Activated naive CD4-positive, alpha-beta T cell treated with anti-CD3 and anti-CD28 coated beads, Interleukin-2, amount 50 U/mL, for 72 hours (primary cell): ENCODE data around the gene HECTD4. TPM values are rescaled to one million over a fixed set of nuclear protein-coding genes. Genes with fewer than 3 reads are reported as not detected.
"Not testable (repeated sequence)": the region's sequence is repeated elsewhere in the genome, so short reads cannot be mapped to it uniquely, and the experiment has no call there.

ENCODE experiments used
- ATAC-seq, 2 donors: fragments of 150-1000 bp; cut with Tn5 transposase; 2 replicates each; pipeline ENCODE4 v1.10.0; 2021; ENCODE audit warnings: mild to moderate bottlenecking in 2 of 2, moderate library complexity in 2 of 2
- DNase-seq, 2 donors: peaks; one replicate each; pipeline ENCODE4 v3.0.0; 2021 to 2022; ENCODE audit warnings: low spot score in 2 of 2
- H3K27ac Mint-ChIP-seq, 2 donors: one replicate each; pipeline ENCODE4 v1.8.0; 2022; ENCODE audit warnings: mild to moderate bottlenecking in 2 of 2, mixed read lengths in 2 of 2
- H3K36me3 Mint-ChIP-seq, 2 donors: one replicate each; pipeline ENCODE4 v1.8.0; 2022; ENCODE audit warnings: mixed read lengths in 2 of 2
- H3K9me3 Mint-ChIP-seq, 2 donors: one replicate each; pipeline ENCODE4 v1.8.0; 2022; ENCODE audit warnings: mixed read lengths in 2 of 2
- total RNA-seq, 2 donors: library from RNA; stranded (reverse); gene quantifications; one replicate each; pipeline ENCODE4 v1.2.3, GENCODE V29; 2022

The HECTD4 gene, protein sequence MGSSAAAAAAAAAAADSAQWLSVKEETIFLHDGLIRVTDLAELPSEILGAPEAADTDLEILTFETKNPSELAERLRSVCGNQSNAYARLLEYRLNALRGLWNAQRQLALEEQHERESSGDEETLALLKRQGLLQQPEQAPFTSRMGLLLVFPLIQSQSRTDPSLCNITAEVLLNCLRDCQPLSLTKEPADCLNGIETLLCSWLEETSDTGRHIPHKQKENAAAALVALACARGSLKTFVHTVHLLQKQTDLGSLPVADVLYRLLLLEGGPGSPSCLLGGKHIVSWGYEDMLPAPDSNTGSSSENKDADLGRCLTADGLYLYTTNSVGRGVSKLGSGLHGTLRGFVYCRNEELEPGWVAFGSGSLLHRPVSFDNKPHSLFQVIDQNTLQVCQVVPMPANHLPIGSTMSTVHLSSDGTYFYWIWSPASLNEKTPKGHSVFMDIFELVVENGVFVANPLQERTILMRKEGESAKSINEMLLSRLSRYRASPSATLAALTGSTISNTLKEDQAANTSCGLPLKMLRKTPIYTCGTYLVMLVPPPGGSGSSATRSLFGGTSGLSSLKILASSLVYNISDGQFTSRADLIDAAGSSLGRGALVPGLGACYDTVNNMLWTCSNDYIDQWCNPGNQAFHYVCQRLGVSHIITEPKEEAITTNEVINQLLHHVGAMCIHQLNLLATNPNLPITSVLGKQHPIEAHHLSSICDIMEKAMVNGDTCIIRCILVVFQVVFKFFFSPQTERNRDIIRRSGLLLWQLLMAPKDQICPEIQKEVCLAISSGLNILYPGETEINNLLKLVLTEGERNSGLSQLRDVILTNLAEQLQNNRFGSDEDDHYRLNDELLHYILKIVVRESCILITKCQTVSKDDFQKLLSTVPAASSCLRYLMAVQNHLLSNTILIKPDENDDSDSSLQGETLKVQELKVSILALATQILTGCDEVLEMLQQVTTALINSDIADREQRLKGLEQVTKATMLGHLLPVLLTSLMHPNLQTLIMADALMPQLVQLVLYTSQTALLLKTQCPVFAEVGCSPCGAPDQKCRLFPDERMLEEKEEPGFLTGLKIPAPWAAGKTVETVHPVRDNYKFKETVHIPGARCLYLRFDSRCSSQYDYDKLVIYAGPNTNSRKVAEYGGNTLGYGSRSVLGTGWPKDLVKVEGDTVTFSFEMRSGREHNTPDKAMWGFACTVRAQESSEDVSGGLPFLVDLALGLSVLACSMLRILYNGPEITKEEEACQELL (N-terminal part only)
- total RNA-seq = 10 to 100 TPM; 26.7 to 31.0 TPM

DNA sequence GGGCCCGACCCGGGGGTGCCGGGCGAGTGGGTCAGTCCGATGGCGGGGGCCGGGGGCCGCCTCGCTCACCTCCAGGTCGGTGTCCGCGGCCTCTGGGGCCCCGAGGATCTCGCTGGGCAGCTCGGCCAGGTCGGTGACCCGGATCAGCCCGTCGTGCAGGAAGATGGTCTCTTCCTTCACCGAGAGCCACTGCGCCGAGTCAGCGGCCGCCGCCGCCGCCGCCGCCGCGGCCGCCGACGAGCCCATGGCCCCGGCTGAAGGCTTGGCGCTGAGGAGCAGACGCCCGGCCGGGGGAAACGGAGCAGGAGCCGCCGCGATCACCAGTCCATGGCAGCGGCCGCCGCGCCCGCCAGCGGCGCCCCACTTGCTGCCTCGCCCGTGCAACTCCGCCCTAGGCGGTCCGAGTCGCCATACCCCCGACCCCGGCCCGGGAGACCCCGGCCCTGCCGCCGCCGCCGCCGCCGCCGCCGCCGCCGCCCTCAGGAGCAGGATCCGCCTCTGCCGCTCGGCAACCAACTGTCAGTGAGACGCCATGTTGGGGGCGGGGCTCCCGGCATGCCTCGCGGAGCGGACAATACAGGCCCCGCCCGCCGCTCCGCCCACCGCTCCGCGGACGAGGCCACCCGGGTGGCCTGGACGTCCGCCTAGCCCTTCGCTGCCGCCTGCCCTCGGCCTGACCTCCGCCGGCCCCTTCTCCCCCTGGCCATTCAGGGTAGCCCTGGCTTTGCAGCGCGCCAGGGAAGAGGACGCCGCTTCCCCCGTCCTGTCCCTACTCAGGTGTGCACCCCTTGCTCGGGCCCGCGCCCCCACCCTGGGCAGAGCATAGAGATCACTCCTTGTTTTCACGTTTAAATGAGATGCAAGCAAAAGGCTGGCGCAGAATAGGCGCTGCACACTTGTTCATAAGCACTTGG, at the start of gene HECTD4:
TSS of gene HECTD4 (minus strand) at position 549 of the 914 bp plus-strand sequence. CDS start at position 246, 303 bp downstream.
- H3K9me3 Mint-ChIP-seq = no peaks in the 10 kb centered on the region
- H3K27ac Mint-ChIP-seq = peak within 1 kb of the TSS; percentile 89 to 99
- peak; percentile 95 to 98 for ATAC-seq
- peaks cover 9 to 12% of the 10 kb centered on the region in 2 donors for H3K36me3 Mint-ChIP-seq
- DNase-seq = peak; percentile 91 to 96

DNA sequence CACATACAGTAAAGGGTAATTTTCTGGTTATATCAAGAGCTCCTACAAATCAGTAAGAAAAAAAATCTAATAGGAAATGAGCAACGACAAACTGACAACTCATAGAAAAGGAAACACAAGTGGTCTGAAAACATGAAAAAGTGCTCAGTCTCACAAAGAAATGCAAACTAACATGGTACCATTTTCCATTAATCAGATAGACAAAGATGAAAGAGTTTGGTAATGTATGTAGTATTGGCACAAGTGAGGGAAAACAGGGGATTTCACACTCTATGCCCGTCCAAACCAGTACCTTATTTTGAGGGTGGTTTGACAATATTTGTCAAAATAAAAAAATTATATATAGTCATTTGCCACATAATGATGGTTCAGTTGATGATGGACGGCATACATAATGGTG, 49.7 kb upstream of the HECTD4 start:
- H3K9me3 Mint-ChIP-seq = no peaks in the 10 kb centered on the region
- ATAC-seq = peak; percentile 59 to 74
- H3K36me3 Mint-ChIP-seq = peaks cover 6 to 10% of the 10 kb centered on the region in 2 donors

DNA sequence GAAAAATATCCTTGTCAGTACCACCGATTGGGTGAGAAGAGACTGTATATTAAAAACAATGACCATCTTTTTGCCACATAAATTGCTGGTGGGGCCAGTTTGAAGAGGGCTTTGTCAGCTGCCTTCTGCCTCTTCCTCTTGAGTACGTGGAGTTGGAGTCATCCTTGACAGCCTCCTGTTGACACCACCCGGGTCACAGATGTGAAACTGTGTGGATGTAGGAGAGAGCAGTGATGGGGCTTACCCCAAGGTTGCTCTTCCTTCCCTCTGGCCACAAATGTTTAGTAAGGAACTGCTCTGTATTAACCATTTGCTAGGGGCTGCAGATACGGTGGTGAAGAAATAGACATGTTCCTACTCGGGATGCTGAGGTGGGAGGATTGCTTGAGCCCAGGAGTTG, 48.7 kb upstream of the HECTD4 start:
- Mint-ChIP-seq H3K36me3 (peaks cover 6 to 10% of the 10 kb centered on the region in 2 donors), H3K9me3 (no peaks in the 10 kb centered on the region), H3K27ac (peak overlapping the region; percentile 45 to 86)
- peak; percentile 65 to 93 for ATAC-seq
- no peak for DNase-seq

More for the DNA sequence above, 49.7 kb upstream of the HECTD4 start:
- H3K27ac Mint-ChIP-seq = peak overlapping the region; percentile 45 to 86
- no peak for DNase-seq

DNA sequence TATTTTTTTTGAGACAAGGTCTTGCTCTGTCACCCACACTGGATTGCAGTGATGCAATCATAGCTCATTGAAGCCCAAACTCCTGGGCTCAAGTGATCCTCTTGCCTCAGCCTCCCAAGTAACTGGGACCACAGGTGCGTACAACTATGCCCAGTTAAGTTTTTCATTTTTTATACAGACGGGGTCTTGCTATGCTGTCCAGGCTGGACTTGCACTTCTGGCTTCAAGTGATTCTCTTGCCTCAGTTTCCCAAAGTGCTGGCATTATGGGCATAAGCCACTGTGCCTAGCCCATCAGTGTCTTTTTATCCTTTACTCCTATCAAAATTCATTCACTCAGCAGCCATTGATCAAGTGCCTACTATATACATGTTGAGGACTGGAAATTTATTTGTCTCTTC, 45.5 kb upstream of the HECTD4 start:
- no peak for ATAC-seq

DNA sequence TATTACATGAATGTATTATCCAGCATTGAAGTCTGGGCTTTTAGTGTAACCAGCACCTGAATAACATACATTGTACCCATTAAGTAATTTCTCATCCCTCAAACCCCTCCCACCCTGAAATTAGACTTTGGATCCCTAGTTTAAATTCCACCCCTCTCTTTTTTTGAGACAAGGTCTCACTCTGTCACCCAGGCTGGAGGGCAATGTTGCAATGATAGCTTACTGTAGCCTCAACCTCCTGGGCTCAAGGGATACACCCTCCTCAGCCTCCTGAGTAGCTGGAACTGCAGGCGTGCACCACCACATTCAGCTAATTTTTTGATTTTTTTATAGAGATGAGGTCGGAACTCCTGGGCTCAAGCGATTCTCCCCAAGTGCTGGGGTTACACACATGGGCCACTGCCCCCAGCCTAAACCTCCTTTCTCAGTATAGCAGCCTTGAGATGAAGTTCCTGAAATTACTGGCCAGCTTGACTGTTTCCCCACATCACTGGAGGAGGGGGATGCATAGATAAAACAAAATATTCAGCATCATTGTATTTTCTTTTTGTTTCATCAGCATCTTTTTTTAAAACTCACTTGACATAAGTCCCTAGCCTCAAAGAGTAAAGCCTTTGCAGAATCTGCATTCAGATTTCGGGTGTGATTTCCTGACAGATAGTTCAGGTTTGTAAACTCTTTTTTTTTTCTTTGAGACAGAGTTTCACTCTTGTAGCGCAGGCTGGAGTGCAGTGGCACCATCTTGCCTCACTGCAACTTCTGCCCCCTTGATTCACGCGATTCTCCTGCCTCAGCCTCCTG, 43.6 kb upstream of the HECTD4 start:
- Mint-ChIP-seq H3K36me3 (peaks cover 0 to 5% of the 10 kb centered on the region in 2 donors), H3K27ac (peak overlapping the region in 1 of 2 donors; percentile 32), H3K9me3 (no peaks in the 10 kb centered on the region)
- no peak for ATAC-seq
- DNase-seq = no peak

More for the DNA sequence above, 45.5 kb upstream of the HECTD4 start:
- no peak for DNase-seq
- H3K9me3 Mint-ChIP-seq = no peaks in the 10 kb centered on the region
- peaks cover 6 to 10% of the 10 kb centered on the region in 2 donors for H3K36me3 Mint-ChIP-seq
- no peak overlapping the region for H3K27ac Mint-ChIP-seq

DNA sequence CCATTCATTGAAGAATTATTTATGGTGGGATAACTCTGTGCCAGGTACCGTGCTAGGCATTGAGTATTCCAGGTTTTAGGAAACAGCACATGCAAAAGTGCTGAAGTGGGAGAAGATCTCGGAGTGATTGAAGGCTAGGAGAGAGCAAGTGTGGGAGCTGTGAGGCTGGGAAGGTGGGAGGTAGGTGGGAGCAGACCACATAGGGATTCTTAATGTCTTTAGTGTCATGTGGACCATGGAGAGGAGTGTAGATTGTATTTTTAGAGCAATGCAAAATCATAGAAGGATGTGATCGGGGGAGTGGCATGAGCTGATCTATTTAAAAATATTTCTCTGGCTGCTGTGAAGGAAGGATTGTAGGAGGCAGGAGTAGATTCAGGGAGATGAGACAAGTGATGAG, 41.9 kb upstream of the HECTD4 start:
- H3K36me3 Mint-ChIP-seq = peaks cover 6 to 12% of the 10 kb centered on the region in 2 donors
- H3K9me3 Mint-ChIP-seq = no peaks in the 10 kb centered on the region
- ATAC-seq = no peak
- peak overlapping the region in 1 of 2 donors; percentile 4 for H3K27ac Mint-ChIP-seq
- DNase-seq = no peak

DNA sequence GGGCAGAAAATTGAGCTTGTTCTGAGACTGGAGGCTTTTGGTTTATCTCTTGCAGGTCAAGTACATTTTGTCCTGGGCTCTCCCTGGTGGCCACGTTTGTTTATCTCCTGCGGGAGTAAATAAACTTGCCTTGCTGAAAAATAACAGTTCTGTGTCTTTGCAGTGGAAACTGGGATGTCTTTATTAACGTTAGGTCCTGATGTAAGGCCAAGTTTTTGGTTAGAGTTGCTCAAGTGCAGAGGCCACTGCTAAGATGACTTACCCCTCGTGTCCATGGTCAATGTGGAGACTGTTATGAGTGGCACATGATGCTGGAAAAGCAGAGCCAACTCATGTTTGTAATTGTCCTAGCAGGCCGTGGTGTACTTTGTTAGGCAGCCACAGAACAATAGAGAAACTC, 40.3 kb upstream of the HECTD4 start:
- H3K36me3 Mint-ChIP-seq = peaks cover 12 to 19% of the 10 kb centered on the region in 2 donors
- ATAC-seq = no peak
- no peaks in the 10 kb centered on the region for H3K9me3 Mint-ChIP-seq
- H3K27ac Mint-ChIP-seq = peak overlapping the region in 1 of 2 donors; percentile 26
- no peak for DNase-seq

DNA sequence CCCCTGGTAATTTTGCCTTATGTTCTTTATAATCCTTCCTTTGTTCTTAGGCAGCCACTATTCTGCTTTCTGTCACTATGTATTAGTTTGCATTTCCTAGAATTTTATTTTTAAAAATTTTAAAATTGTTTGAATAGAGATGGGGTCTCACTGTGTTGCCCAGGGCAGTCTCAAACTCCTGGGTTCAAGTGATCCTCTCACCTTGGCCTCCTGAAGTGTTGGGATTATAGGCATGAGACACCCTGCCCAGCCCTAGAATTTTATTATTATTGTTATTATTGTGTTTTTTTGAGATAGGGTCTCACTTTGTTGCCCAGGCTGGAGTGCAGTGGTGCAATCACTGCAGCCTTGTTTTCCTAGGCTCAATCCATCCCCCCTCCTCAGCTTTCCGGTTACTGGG, 39.1 kb upstream of the HECTD4 start:
- ATAC-seq (no peak), DNase-seq (no peak)
- H3K36me3 Mint-ChIP-seq = peaks cover 12 to 19% of the 10 kb centered on the region in 2 donors
- H3K27ac Mint-ChIP-seq = no peak overlapping the region
- H3K9me3 Mint-ChIP-seq = no peaks in the 10 kb centered on the region

DNA sequence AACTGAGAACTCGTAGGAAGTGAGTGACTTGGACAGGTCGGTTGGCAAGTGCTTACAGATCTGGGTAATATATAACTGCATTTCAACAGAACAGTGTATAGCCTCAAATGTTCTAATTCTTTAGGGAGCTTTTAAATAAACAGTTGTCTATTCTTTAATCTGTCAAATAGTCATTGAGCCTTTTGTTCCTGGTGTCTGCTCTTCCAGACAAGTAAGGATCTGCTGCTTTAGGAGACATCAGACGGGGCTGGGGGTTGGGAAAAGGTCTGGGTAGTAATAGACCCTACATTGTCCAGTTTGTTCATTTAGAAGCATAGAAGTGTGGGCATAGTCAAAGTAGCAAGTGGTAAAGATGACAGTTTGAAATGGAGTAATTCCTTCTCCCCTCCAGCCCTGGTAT, 38.5 kb upstream of the HECTD4 start:
- ATAC-seq (no peak), DNase-seq (no peak)
- H3K36me3 Mint-ChIP-seq = peaks cover 12 to 19% of the 10 kb centered on the region in 2 donors
- H3K9me3 Mint-ChIP-seq = no peaks in the 10 kb centered on the region
- peak overlapping the region in 1 of 2 donors; percentile 99 for H3K27ac Mint-ChIP-seq

DNA sequence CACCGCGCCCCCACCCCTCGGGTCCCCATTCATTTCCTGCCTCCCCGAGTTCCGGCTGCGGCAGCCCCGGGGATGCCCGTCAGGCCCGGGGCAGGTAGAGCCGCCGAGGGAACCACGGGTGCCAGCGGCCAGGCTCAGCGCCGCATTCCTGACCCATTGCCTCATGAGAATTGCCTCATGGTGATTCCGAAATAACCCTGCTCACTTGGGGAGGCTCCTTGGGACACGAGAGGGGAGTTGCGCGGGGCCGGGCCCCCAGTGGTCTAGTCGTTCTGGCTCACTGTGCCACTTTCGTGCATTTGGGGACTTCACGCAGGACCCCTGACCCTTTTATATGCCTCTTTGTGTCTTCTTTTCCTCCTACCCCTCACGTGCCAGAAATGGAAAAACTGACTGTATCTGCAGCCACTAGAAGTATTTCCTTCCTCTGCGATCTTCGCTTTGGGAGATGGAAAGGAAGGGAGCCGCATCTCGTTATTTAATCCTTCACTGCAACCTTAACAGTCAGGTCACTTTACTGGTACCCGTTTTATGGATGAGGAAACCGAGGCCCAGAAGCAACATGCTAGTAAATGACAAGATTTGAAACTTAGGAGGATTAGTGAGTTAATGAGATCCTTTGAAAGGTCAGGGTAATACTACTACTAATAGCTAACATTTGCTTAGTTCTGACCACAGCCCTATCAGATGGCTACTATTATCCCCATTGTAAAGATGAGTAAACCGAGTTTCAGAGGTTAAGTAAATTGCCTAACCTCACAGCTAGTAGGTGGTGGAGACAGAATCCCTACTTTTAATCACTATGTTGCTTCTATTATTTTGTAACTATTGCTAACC, 37.3 kb upstream of the HECTD4 start:
- ATAC-seq (peak in 1 of 2 donors; percentile 47), DNase-seq (no peak)
- Mint-ChIP-seq H3K36me3 (peaks cover 12 to 19% of the 10 kb centered on the region in 2 donors), H3K9me3 (no peaks in the 10 kb centered on the region), H3K27ac (peak overlapping the region; percentile 99)

DNA sequence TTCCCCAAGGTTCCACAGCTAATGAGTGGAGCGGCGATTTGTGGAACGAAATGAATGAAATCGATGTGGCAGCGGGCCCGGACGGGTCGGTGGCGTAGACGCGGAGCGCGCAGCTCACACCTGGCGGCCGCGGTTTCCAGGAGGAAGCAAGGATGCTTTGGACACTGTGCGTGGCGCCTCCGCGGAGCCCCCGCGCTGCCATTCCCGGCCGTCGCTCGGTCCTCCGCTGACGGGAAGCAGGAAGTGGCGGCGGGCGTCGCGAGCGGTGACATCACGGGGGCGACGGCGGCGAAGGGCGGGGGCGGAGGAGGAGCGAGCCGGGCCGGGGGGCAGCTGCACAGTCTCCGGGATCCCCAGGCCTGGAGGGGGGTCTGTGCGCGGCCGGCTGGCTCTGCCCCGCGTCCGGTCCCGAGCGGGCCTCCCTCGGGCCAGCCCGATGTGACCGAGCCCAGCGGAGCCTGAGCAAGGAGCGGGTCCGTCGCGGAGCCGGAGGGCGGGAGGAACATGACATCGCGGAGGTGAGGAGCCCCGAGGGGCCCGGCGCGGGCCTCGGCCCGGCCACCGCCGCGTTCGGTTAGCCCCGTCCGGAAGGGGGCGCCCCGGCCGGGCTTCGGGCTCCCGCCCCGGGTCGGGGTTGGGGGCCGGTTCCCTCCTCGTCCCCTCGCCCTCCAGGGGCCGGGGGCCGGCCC, 36.5 kb upstream of the HECTD4 start, which contains the start of gene PTPN11:
TSS of gene PTPN11 (plus strand) at position 340 of the 689 bp plus-strand sequence. CDS start at position 505, 165 bp downstream.
- DNase-seq (peak; percentile 89 to 90), ATAC-seq (peak; percentile 84 to 91)
- Mint-ChIP-seq H3K9me3 (no peaks in the 10 kb centered on the region), H3K36me3 (peaks cover 12 to 19% of the 10 kb centered on the region in 2 donors), H3K27ac (peak within 1 kb of the TSS; percentile 99)

DNA sequence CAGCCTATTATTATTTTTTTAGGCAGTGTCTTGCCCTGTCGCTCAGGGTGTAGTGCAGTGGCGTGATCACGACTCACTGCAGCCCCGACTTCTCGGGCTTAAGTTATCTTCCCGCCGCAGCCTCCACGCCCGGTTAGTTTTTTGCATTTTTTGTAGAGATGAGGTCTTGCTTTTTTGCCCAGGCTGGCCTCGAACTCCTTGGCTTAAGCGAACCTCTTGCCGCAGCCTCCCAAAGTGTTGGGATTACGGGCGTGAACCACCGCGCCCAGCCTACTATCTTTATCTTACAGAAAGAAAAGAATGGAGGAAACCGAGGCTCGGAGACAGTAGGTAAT, 36.0 kb upstream of the HECTD4 start:
- DNase-seq = no peak
- no peaks in the 10 kb centered on the region for H3K9me3 Mint-ChIP-seq
- peaks cover 12 to 19% of the 10 kb centered on the region in 2 donors for H3K36me3 Mint-ChIP-seq
- peak overlapping the region; percentile 99 for H3K27ac Mint-ChIP-seq
- peak in 1 of 2 donors; percentile 2 for ATAC-seq

DNA sequence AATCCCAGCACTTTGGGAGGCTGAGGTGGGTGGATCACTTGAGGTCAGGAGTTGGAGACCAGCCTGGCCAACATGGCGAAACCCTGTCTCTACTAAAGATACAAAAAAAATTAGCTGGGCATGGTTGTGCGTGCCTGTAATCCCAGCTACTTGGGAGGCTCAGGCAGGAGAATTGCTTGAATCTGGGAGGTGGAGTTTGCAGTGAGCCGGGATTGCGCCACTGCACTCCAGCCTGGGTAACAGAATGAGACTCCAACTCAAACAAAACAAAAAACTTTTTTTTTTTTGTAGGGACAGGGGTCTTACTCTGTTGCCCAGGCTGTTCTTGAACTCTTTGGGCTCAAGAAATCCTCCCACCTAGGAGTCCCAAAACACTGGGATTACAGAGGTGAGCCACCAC, 33.2 kb upstream of the HECTD4 start:
- ATAC-seq, H3K9me3 Mint-ChIP-seq, DNase-seq, H3K27ac Mint-ChIP-seq: not testable (repeated sequence)
- H3K36me3 Mint-ChIP-seq = peaks cover 12 to 14% of the 10 kb centered on the region in 2 donors
